ENCODE data around the gene LDLRAD4. TPM values are rescaled to one million over a fixed set of nuclear protein-coding genes. Genes with fewer than 3 reads are reported as not detected.

Gene LDLRAD4
- total and polyA plus RNA-seq, 2 experiments from 2014 or later: 0.73 to 1.9 TPM

DNA sequence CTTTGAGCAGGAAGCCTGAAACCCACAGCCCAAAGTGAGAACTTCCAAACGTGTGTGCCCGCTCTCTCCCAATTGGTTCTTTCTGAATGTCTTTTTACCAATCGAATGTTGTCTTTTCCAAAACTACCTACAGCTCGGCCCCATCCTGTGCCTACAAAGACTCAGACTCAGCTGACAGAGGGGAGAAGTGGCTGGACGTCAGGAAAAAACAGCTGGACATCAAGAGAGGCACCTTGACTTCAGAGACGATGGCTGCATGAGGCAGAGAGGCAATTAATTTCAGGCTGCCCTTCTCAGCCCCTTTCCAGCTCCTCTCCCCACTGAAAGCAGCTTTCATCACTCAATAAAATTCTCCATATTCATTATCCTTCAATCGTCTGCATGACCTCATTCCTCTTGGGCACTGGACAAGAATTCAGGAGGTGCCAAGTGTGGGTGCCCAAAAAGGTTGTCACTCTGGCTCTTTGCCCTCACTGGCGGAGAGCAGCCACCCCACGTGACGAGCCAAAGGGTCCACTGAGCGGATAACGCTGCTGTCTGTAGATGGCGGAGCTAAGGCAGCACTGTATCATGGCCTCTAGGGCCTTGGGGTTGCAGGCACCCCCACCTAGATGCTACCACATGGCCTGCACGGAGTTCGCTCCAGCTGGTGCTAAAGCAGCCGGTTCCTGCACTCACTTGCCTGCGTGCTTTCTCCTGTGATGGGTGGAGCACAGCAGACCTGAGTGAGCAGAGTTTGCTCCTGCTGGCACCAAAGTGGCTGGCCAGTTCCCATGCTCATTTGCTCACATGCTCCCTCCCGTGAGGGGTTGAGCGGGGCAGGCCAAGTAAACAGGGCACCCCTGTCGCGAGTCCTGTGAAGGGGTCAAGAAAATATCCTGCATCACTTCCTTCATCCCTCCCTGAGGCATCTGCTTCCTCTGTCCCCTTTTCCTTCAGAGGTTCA, 469.9 kb downstream of the LDLRAD4 start:
- ATAC-seq (no peak), DNase-seq (ENCODE audit: low spot score) (no peak)
- peaks cover 28% of the 10 kb centered on the region for H3K9me3 Mint-ChIP-seq
- H3K36me3 Mint-ChIP-seq (ENCODE audit: low read depth): peaks cover 37% of the 10 kb centered on the region
- Histone ChIP-seq H3K4me1 (ENCODE audit: insufficient read depth) (no peaks in the 10 kb centered on the region), H3K9me2 (ENCODE audit: insufficient read depth) (0 out of 2 replicates have a peak, but pooled peaks cover 2% of the 10 kb centered on the region), H3K27me3 (ENCODE audit: insufficient read depth) (no peaks in the 10 kb centered on the region), H3K36me3 (ENCODE audit: insufficient read depth) (no peaks in the 10 kb centered on the region), H3F3A (replicated peaks; ENCODE audit: low read depth) (no peaks in the 10 kb centered on the region), H4K20me1 (replicated peaks; ENCODE audit: insufficient read depth) (peaks cover 8% of the 10 kb centered on the region; the same call in 1 of the 2 replicates), H3K79me2 (replicated peaks; ENCODE audit: insufficient read depth) (peaks cover 64% of the 10 kb centered on the region), H3K4me2 (no peak overlapping the region), H3K4me3 (no peak overlapping the region), H2AFZ (no peak overlapping the region), H3K27ac (ENCODE audit: low read depth) (no peak overlapping the region)
- no peaks in the 10 kb centered on the region for H3K27me3 Mint-ChIP-seq (ENCODE audit: insufficient read depth, low read depth, poor library complexity)
- H3K4me1 Mint-ChIP-seq: peaks cover 8% of the 10 kb centered on the region
- TF ChIP-seq, protein P1, sequence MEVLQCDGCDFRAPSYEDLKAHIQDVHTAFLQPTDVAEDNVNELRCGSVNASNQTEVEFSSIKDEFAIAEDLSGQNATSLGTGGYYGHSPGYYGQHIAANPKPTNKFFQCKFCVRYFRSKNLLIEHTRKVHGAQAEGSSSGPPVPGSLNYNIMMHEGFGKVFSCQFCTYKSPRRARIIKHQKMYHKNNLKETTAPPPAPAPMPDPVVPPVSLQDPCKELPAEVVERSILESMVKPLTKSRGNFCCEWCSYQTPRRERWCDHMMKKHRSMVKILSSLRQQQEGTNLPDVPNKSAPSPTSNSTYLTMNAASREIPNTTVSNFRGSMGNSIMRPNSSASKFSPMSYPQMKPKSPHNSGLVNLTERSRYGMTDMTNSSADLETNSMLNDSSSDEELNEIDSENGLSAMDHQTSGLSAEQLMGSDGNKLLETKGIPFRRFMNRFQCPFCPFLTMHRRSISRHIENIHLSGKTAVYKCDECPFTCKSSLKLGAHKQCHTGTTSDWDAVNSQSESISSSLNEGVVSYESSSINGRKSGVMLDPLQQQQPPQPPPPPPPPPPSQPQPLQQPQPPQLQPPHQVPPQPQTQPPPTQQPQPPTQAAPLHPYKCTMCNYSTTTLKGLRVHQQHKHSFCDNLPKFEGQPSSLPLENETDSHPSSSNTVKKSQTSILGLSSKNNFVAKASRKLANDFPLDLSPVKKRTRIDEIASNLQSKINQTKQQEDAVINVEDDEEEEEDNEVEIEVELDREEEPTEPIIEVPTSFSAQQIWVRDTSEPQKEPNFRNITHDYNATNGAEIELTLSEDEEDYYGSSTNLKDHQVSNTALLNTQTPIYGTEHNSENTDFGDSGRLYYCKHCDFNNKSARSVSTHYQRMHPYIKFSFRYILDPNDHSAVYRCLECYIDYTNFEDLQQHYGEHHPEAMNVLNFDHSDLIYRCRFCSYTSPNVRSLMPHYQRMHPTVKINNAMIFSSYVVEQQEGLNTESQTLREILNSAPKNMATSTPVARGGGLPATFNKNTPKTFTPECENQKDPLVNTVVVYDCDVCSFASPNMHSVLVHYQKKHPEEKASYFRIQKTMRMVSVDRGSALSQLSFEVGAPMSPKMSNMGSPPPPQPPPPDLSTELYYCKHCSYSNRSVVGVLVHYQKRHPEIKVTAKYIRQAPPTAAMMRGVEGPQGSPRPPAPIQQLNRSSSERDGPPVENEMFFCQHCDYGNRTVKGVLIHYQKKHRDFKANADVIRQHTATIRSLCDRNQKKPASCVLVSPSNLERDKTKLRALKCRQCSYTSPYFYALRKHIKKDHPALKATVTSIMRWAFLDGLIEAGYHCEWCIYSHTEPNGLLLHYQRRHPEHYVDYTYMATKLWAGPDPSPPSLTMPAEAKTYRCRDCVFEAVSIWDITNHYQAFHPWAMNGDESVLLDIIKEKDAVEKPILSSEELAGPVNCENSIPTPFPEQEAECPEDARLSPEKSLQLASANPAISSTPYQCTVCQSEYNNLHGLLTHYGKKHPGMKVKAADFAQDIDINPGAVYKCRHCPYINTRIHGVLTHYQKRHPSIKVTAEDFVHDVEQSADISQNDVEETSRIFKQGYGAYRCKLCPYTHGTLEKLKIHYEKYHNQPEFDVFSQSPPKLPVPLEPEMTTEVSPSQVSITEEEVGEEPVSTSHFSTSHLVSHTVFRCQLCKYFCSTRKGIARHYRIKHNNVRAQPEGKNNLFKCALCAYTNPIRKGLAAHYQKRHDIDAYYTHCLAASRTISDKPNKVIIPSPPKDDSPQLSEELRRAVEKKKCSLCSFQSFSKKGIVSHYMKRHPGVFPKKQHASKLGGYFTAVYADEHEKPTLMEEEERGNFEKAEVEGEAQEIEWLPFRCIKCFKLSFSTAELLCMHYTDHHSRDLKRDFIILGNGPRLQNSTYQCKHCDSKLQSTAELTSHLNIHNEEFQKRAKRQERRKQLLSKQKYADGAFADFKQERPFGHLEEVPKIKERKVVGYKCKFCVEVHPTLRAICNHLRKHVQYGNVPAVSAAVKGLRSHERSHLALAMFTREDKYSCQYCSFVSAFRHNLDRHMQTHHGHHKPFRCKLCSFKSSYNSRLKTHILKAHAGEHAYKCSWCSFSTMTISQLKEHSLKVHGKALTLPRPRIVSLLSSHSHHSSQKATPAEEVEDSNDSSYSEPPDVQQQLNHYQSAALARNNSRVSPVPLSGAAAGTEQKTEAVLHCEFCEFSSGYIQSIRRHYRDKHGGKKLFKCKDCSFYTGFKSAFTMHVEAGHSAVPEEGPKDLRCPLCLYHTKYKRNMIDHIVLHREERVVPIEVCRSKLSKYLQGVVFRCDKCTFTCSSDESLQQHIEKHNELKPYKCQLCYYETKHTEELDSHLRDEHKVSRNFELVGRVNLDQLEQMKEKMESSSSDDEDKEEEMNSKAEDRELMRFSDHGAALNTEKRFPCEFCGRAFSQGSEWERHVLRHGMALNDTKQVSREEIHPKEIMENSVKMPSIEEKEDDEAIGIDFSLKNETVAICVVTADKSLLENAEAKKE (CRISPR knock-in tag; IDR thresholded peaks at IDR 0.05): no peak
- TF ChIP-seq EZH2 (IDR thresholded peaks at IDR 0.05; ENCODE audit: low read depth, unreplicated experiment): no peak
- TF ChIP-seq, protein P2, sequence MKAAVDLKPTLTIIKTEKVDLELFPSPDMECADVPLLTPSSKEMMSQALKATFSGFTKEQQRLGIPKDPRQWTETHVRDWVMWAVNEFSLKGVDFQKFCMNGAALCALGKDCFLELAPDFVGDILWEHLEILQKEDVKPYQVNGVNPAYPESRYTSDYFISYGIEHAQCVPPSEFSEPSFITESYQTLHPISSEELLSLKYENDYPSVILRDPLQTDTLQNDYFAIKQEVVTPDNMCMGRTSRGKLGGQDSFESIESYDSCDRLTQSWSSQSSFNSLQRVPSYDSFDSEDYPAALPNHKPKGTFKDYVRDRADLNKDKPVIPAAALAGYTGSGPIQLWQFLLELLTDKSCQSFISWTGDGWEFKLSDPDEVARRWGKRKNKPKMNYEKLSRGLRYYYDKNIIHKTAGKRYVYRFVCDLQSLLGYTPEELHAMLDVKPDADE (IDR thresholded peaks at IDR 0.05): no peak
- no peak for TF ChIP-seq NANOG (IDR thresholded peaks at IDR 0.05; ENCODE audit: borderline replicate concordance)
- TF ChIP-seq, protein P3, sequence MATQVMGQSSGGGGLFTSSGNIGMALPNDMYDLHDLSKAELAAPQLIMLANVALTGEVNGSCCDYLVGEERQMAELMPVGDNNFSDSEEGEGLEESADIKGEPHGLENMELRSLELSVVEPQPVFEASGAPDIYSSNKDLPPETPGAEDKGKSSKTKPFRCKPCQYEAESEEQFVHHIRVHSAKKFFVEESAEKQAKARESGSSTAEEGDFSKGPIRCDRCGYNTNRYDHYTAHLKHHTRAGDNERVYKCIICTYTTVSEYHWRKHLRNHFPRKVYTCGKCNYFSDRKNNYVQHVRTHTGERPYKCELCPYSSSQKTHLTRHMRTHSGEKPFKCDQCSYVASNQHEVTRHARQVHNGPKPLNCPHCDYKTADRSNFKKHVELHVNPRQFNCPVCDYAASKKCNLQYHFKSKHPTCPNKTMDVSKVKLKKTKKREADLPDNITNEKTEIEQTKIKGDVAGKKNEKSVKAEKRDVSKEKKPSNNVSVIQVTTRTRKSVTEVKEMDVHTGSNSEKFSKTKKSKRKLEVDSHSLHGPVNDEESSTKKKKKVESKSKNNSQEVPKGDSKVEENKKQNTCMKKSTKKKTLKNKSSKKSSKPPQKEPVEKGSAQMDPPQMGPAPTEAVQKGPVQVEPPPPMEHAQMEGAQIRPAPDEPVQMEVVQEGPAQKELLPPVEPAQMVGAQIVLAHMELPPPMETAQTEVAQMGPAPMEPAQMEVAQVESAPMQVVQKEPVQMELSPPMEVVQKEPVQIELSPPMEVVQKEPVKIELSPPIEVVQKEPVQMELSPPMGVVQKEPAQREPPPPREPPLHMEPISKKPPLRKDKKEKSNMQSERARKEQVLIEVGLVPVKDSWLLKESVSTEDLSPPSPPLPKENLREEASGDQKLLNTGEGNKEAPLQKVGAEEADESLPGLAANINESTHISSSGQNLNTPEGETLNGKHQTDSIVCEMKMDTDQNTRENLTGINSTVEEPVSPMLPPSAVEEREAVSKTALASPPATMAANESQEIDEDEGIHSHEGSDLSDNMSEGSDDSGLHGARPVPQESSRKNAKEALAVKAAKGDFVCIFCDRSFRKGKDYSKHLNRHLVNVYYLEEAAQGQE (IDR thresholded peaks at IDR 0.05; ENCODE audit: unreplicated experiment): no peak
- no peak for TF ChIP-seq POLR2AphosphoS5 (IDR thresholded peaks at IDR 0.05; ENCODE audit: low read depth)
- TF ChIP-seq, protein P4, sequence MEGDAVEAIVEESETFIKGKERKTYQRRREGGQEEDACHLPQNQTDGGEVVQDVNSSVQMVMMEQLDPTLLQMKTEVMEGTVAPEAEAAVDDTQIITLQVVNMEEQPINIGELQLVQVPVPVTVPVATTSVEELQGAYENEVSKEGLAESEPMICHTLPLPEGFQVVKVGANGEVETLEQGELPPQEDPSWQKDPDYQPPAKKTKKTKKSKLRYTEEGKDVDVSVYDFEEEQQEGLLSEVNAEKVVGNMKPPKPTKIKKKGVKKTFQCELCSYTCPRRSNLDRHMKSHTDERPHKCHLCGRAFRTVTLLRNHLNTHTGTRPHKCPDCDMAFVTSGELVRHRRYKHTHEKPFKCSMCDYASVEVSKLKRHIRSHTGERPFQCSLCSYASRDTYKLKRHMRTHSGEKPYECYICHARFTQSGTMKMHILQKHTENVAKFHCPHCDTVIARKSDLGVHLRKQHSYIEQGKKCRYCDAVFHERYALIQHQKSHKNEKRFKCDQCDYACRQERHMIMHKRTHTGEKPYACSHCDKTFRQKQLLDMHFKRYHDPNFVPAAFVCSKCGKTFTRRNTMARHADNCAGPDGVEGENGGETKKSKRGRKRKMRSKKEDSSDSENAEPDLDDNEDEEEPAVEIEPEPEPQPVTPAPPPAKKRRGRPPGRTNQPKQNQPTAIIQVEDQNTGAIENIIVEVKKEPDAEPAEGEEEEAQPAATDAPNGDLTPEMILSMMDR (conservative IDR thresholded peaks at IDR 0.05; ENCODE audit: low read depth in 2 of 2): no peak
- no peak for TF ChIP-seq JUNB (IDR thresholded peaks at IDR 0.05; ENCODE audit: unreplicated experiment)
- TF ChIP-seq EZH2phosphoT487 (IDR thresholded peaks at IDR 0.05; ENCODE audit: unreplicated experiment): no peak
- no peak for TF ChIP-seq CREB1 (CRISPR knock-in tag; IDR thresholded peaks at IDR 0.05; ENCODE audit: low read depth)
- no peak for TF ChIP-seq ZNF331 (CRISPR knock-in tag; IDR thresholded peaks at IDR 0.05; ENCODE audit: low read depth)
- no peak for TF ChIP-seq ZNF114 (CRISPR knock-in tag; IDR thresholded peaks at IDR 0.05)
- no peak for TF ChIP-seq STAT1 (IDR thresholded peaks at IDR 0.05; ENCODE audit: unreplicated experiment)
- H3K4me3 Mint-ChIP-seq: no peak overlapping the region
- H3K27ac Mint-ChIP-seq: no peak overlapping the region

All from GM23338 (cell line).